ENCODE results near the gene FBXL22.

The FBXL22 gene

GRCh38 chr15:63597038-63597790, at the start of gene FBXL22:
TSS of gene FBXL22 (plus strand) at chr15:63597387. CDS start at chr15:63597393, 6 bp downstream.
- no peak for DNase-seq (ENCODE audit: low read depth)

- peak; percentile 53 for DNase-seq (ENCODE audit: low read depth)
Observed at GRCh38 chr15:63551400-63551799, 45.8 kb upstream of the FBXL22 start.

GRCh38 chr15:63553388-63553791, 43.8 kb upstream of the FBXL22 start:
- peak; percentile 71 for DNase-seq (ENCODE audit: low read depth)

GRCh38 chr15:63554337-63554927, 42.8 kb upstream of the FBXL22 start:
- no peak for DNase-seq (ENCODE audit: low read depth)

- no peak for DNase-seq (ENCODE audit: low read depth)
Observed at GRCh38 chr15:63555507-63555906, 41.7 kb upstream of the FBXL22 start.

GRCh38 chr15:63556246-63556645, 40.9 kb upstream of the FBXL22 start:
- no peak for DNase-seq (ENCODE audit: low read depth)

- no peak for DNase-seq (ENCODE audit: low read depth)
Observed at GRCh38 chr15:63556736-63557135, 40.5 kb upstream of the FBXL22 start.

- no peak for DNase-seq (ENCODE audit: low read depth)
Observed at GRCh38 chr15:63559753-63560152, 37.4 kb upstream of the FBXL22 start.

GRCh38 chr15:63560741-63561448, 36.3 kb upstream of the FBXL22 start:
- DNase-seq (ENCODE audit: low read depth), result no peak

GRCh38 chr15:63564093-63564492, 33.1 kb upstream of the FBXL22 start:
- no peak for DNase-seq (ENCODE audit: low read depth)

- peak; percentile 45 for DNase-seq (ENCODE audit: low read depth)
Observed at GRCh38 chr15:63565536-63566186, 31.5 kb upstream of the FBXL22 start.

GRCh38 chr15:63572749-63573464, 24.3 kb upstream of the FBXL22 start:
- no peak for DNase-seq (ENCODE audit: low read depth)

- DNase-seq (ENCODE audit: low read depth), result no peak
Observed at GRCh38 chr15:63573533-63573932, 23.7 kb upstream of the FBXL22 start.

- DNase-seq (ENCODE audit: low read depth), result no peak
Observed at GRCh38 chr15:63575312-63575711, 21.9 kb upstream of the FBXL22 start.

GRCh38 chr15:63576441-63576840, 20.7 kb upstream of the FBXL22 start:
- no peak for DNase-seq (ENCODE audit: low read depth)

GRCh38 chr15:63582179-63582578, 15.0 kb upstream of the FBXL22 start:
- DNase-seq (ENCODE audit: low read depth), result no peak

- peak; percentile 88 for DNase-seq (ENCODE audit: low read depth)
Observed at GRCh38 chr15:63582718-63583426, 14.3 kb upstream of the FBXL22 start.

GRCh38 chr15:63586790-63587189, 10.4 kb upstream of the FBXL22 start:
- no peak for DNase-seq (ENCODE audit: low read depth)

GRCh38 chr15:63587527-63587926, 9.7 kb upstream of the FBXL22 start:
- peak; percentile 73 for DNase-seq (ENCODE audit: low read depth)

- DNase-seq (ENCODE audit: low read depth), result no peak
Observed at GRCh38 chr15:63588826-63589225, 8.4 kb upstream of the FBXL22 start.

All from ELR (cell line).